Measurements from ENCODE around the gene PPHLN1. TPM values are rescaled to one million over a fixed set of nuclear protein-coding genes. Genes with fewer than 3 reads are reported as not detected.
"Not testable (repeated sequence)": the region's sequence is repeated elsewhere in the genome, so short reads cannot be mapped to it uniquely, and the experiment has no call there.

The PPHLN1 gene
- total RNA-seq, 1 donor from 2014 or later, result 122 TPM

DNA sequence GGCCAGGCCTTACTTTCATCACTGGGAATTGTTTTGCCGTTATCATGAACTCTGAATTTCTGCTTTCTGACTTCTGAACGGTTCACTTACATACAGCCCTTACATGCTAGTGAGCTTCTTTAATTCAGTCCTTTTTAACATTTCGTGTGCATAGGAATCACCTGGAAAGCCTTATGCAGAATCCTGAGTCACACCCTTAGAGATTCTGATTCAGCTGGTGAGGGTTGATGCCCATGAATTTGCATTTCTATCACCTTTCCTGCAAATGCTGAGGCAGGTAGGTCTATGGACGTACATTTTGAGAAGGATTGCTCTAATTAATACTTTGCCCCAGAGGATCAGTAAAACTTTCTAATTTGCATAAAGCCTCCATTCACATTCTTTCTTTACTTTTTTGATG lies 44.0 kb downstream of the PPHLN1 start:
- DNase-seq (ENCODE audit: low spot score), result no peak

DNA sequence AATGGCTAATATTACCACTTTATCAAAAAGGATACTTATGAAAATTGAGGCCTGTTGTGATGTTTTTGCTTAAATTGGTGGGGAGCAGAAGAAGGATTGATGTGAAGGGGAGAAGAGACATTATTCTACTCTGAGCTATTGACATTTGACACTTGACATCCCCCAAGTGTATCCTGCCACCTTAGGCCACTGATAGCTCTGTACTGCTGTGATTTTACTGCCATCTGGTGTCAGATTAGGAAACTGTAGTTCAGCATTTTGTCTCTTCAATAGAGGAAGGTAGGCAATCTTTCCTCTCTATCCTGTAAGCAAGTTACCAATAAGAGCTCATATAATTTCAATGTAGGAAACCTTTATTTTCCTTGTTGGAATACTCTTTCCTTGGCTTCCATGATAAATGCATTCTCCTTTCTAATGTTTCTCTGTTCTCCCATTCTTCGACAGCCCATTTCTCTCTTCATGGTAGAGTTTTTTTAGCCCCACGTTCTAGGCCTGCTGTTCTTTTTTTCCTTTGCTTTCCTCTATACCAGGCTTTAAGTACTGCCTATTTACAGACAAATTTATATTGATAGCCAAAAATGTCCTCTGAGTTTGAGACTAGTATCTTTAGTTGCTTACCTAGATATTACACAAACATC lies 46.3 kb downstream of the PPHLN1 start:
- peak; percentile 55 for DNase-seq (ENCODE audit: low spot score)

DNA sequence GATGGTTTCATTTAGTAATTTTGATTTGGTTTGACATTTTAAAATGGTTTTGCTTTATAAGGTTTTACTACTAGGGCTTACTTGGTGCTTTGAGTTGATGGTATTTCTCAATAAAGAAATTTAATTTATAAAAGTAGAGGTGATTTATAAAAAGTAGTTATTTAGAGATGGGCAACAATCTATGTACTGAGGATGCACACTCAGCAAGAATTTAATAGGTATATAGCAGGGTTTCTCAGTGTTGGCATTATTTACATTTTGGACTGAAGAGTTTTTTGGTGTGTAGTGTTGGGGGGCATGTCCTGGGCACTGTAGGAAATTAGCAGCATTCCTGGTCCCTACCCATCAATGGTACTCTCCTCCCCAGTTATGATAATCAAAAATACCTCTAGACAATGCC lies 47.7 kb downstream of the PPHLN1 start:
- no peak for DNase-seq (ENCODE audit: low spot score)

DNA sequence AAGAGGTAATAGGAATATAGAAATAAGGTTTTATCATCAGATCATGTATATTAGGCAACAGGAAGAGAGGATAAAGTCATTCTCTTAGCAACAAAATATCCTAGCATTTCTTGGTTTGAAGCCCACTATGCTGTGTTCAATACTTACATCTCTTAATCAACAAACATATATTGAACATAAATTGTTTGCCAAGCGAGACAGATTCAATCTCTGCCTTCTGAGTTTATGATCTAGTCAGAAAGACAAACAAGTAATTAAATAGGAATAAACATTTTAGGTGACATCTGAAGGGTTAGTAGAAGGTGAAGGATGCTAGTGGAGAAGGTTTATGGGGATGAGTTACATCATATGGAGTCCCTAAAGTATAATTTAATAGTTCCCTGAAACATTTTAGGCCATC lies 54.8 kb downstream of the PPHLN1 start:
- no peak for DNase-seq (ENCODE audit: low spot score)

DNA sequence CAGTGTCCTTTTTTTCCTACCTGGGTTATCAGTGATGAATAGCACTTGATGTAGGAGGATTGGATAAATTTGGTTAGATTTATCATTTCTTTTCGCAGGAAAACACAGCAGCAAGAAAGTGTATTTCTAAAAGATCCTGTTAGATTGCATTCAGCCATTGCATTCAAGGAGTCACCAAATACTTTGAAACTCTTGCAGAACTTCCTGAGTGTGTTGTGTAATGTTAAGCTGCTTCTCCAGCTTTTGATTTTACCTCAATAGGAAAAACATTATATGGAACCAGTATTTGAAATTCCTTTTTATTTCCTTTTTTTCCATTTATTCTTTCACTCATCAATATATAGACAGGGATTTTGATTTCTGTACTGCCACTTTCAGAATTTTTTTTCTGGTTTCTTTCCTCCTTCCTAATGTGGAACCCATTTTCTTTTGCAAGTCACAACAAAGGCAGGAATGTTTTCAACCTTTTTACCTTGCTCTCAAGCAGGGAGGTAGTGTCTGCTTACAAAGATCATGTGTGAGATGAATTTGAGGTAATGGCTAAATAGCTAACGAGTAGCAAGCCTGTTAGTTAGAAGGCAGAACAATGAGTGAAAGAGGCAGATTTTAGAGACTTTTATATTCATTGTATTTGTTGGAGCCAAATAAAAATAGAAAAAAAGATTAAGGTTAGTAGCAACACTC lies 56.2 kb downstream of the PPHLN1 start:
- DNase-seq (ENCODE audit: low spot score), result peak; percentile 19

DNA sequence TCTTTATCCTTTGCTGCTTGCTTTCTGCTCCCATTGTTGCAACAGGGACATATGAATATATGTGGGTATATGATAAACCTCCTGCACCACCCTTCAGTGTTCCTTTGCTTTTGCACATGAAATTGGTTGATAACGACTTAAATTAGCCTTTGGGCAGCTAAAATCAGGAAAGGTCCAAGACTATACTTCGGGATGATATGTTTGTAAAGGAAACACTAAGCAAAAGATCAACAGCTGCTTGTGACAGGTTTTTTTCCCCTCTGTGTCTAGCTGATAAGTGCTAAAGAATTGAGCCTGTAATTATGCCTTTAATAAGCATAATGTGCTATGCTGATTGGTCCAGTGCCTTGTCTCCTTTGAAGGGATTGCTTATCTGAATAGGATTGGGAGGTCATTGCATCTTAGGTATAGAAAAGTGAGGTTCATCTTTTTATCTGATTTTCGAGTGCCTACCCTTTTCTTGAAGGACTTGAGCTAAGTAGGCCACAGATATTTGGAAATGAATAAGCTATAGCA lies 59.4 kb downstream of the PPHLN1 start:
- DNase-seq (ENCODE audit: low spot score), result no peak

DNA sequence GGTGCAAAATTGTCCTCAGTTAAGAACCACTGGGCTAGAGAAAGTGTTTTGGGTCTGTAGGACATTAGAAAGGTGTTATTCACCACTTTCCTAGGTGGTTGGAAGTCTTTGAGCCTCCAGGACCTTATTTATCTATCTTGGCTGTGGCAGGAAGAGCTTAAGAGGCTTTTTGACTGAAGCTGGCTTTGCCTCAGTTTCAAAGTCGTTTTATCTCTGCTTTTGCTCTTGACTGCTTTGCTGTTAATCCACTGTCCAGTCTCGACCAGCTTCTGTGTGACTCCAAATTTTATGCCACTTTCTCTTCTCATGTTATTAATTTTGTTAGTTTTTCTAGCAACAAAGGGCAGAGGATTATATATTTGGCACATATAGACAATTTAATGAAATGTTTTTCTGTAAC lies 60.3 kb downstream of the PPHLN1 start:
- DNase-seq (ENCODE audit: low spot score), result peak; percentile 64

DNA sequence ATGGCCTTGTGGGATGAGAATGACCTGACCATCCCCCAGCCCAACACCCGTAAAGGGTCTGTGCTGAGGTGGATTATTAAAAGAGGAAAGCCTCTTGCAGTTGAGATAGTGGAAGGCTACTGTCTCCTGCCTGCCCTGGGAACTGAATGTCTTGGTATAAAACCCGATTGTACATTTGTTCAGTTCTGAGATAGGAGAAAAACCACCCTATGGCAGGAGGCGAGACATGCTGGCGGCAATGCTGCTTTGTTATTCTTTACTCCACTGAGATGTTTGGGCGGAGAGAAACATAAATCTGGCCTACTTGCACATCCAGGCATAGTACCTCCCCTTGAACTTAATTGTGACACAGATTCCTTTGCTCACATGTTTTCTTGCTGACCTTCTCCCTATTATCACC lies 62.1 kb downstream of the PPHLN1 start:
- not testable (repeated sequence) for DNase-seq (ENCODE audit: low spot score)

DNA sequence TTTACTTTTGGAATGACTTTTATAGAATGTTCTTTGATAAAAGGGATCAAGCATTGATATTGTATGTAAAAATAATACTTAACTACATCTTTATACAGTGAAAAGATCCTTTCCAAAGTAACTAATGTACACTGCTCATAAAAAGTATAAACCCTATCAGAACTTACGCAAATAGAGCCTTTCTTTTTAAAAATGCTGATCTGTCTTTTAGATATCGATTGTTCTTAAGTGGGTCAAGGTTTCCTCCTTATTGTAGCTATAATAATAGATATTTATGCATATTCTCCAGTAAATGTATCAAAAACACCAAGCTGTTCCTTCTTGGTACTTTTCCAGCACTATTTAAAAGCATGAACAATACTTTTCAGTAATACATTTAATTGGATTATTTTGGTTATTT lies 68.5 kb downstream of the PPHLN1 start:
- DNase-seq (ENCODE audit: low spot score), result no peak

DNA sequence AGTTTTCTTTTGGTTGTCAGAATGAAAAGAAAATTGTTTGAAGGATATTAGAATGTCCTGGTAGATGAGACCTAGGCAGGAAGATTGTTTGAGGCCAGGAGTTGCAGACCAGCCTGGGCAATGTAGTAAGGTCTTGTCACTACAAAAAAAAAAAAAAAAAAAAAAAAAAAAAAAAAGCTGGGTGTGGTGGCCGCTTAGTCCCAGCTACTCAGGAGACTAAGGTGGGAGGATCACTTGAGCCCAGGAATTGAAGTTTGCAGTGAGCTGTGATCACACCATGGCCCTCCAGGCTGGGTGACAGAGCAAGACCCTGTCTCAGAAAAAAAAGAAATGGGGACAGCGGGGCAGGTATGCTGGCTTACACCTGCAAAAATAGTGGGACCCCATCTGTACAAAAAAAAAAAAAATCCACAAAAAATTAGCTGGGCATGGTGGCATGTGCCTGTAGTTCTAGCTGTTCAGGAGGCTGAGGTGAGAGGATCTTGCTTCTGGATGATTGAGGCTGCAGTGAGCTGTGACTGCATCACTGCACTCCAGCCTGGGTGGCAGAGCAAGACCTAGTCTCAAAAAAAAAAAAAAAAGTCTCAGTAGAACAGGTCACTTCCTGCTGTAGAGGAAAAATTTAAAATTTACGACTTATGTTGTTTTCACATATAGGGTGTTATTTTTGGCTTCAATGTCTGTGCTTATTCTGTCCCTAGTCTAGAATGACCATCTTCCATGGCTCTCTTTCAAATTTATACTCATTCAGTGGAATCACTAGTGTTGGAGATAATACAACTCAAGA lies 70.7 kb downstream of the PPHLN1 start:
- no peak for DNase-seq (ENCODE audit: low spot score)

DNA sequence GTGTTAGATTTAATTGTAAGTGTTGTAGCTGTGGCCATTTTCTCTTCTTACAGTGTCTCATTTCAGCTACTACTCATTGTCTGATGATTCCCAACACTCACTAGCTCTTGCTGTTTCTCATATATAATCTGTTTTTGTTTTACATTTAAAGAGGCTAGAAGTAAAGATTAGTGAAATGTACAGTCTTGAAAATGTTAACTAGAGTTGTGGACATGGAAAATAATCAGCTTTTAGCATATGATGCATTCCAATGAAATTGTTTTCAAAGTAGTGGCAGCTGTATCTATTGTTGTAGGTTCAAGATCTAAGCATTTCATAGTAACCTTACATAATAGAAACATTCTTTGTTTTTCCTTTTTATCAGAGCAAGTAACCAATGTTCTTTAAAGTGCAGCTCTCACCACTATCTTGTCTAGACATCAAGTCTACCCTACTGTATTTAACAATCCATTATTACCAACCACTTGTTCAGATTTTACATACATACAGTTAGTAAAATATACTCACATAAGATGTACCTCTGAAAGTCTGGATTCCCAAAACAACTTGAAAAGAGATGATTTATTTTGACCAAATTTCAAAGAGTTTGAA lies 76.9 kb downstream of the PPHLN1 start:
- DNase-seq (ENCODE audit: low spot score), result peak; percentile 4

DNA sequence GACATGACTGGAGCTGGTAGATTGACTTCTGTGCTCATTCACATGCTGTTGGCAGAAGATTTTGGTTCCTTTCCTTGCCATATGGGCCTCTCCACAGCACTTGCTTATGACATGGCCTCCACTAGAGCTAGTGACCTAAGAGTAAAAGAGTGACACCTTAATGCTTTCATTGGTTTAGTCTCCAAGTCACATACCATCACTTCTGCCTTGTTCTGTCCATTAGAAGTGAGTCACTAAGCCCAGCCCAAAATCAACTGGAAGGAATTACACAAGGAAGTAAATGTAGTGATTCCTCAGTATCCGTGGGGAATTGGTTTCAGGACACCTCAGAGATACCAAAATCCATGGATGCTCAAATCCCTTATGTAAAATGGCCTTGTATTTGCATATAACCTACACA lies 81.3 kb downstream of the PPHLN1 start:
- DNase-seq (ENCODE audit: low spot score), result no peak

DNA sequence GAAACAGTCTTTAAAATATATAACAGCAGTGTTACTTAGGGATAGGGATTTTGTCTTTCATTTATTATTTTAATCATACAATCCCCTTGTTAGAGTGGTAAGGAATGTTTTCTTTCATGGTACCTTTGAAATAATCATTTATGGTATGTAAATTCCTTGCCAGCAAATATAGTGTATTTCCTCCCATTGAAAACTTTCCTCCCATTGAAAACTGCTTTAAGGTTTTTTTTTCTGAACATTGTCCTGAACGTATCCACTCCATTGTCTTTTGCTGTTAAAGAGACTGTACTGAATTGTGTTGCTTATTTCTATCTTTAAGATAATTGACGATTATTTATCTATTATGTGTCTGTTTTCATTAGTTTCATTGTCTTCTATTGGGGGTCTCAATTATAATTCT lies 83.5 kb downstream of the PPHLN1 start:
- no peak for DNase-seq (ENCODE audit: low spot score)

DNA sequence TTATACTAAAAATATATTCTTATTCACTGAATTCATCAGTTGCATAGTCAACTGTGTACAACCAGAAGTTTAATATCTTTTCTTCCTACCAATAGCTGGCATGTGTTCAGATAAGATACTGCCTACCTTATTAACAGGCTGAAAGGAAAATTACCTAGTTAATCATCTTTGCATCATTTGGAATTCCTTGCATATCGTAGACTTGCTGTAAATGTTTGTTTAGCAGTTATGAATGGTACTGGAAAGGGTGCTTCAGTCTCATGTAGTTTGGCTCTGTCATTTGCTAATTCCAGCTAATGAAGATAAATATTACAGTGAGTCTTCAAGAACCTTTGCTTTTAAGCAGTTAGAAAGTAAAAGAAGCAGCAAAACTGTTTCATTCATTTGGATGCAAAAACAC lies 84.4 kb downstream of the PPHLN1 start:
- no peak for DNase-seq (ENCODE audit: low spot score)

DNA sequence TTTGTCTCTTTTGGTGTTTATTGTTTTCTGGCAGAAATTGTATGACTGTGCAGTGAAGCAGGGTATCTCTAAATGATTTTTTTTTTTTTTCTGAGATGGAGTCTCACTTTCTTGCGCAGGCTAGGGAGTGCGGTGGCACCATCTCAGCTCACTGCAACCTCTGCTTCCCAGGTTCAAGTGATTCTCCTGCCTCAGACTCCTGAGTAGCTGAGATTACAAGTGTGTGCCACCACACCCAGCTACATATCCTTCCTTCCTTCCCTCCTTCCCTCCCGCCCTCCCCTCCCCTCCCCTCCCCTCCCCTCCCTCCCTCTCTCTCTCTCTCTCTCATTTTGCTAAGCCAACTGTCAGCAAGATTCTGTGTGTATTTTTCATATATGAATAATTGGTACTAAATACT lies 94.4 kb downstream of the PPHLN1 start:
- DNase-seq (ENCODE audit: low spot score), result no peak

DNA sequence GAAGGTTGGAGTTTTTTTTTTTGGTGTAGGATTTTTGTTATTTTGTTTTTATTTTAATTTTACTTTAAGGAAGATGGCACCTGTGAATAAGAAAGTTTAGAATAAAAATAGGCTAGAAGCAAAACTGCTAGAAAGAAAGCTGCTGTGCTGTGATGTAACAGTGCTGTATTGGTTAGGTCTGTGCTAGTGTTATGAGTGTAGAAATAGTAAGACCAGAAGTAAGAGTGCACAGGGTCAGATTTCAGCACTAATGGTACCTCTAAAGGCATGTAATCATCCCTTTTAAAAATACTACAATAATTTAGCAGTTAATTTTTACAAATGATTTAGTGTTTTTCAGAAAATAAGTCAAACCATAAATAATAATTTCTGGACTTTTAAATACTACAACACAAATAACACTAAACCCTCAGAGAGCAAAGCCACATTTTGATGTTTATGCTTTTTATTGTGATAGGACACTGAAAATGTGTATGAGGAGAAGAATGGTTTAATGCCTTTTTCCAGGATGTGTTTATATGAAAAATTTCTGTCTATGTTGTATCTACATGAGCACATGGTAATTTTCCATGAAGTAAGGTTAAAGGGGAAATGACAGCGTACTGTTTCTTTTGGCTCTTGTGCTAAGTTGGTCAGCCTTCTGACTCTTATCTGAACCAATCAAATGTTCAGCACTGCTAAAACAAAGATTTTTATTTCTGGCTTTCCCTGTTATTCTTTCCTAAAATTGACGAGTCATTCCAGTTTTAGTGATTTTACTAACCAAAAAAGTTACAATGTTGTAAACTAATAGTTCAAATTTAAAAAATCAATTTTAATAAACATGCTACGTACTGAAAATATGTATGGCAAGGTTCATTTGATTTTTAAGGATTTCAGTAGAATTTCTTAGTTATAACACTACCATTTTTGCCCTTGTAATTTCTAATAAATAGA lies 96.1 kb downstream of the PPHLN1 start:
- peak; percentile 47 for DNase-seq (ENCODE audit: low spot score)

DNA sequence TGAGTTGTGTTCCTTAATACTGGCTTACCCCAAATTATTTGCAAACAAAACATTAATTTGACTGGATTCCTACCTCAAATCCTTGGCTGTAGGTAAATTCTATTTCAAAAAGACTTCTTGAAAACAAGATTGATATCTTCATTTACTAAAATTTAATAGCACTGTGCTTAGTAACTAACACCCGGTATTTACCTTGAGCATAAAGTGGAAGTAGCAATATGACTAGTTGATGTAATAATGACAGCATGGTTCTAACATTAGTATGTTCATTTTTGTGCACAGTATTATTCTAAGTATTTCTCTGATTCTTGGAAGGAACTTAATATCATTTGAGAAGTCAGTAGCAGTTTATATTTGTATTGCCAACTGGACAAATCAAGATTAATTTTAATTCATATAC lies 96.8 kb downstream of the PPHLN1 start:
- DNase-seq (ENCODE audit: low spot score), result no peak

DNA sequence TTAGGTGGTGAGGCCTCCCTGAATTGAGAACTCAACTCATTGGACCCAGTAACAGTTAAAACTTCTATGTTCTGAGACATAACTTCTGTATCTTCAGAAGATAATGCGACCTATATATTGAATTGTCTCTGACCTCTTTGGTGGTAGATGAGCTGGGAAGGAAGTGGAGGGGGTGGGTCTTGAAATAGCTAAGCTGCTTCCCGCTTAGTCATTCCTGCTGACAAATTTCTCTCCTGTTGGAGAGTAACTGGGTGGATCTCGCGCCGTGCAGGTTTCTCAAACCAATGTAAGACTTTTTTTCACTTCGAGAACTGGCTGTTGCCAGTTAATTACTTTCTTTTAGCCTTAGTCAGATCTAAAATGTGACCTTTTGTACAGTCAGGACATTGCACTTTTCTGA lies 100.8 kb downstream of the PPHLN1 start:
- DNase-seq (ENCODE audit: low spot score), result no peak

DNA sequence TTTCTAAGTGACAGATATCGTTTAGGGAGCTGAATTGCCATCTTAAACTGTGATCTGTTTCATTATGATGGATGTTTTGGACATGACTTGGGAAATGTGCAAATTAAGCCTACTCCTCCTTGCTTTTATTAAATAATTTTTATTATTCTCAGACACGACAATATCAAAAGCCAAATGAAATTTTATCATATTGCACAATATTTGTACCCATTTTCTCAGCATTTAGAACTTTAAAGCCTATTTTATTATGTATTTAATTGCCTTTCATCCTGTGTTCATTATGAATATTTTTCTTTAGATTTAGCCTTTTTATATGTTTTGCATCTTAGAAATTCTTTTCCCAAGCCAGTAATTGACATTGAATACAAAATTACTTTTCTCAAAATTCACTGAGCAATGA lies 102.9 kb downstream of the PPHLN1 start:
- no peak for DNase-seq (ENCODE audit: low spot score)

DNA sequence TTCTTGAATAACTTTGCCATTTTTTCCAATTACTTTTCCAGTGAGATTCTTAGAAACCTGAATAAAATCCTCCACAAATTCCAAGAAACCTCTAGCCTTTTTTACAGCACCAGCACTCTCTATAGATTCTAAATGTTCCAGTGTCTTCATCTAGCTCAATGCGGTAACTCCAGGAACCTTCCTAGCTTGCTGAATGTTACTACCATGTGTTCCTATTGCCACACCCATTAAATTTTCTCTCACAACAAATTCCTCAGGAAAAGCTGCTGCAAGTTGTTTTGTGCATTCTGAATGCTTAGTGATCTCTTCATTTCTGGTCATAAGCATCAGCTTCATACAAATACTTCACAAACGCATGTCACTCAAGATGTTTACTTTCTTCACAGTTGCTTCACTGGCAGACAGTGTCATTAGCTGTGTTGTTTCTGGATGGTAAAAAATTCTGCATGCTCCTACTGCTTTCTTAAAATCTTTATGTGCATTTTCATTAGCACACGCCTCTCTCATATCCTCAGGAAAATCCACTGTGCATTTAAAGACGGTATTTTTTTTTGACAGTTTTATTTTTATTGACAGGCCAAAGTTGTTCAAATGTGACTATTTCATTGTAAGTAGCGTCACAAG lies 106.7 kb downstream of the PPHLN1 start:
- no peak for DNase-seq (ENCODE audit: low spot score)

DNA sequence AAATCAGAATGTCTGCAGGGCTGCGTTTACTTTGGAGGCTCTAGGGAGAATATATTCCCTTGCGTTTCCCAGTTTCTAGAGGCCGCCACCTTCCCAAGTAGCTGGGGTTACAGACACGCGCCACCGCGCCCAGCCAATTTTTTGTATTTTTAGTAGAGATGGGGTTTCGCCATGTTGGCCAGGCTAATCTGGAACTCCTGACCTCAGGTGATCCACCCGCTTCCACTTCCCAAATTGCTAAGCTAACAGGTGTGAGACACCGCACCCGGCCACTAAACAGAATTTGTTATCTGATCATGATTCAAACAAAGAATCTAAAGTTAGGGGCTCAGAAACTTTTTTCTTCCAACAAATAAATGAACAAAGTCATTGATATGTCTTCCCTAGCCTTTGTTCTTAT lies 114.6 kb downstream of the PPHLN1 start:
- no peak for DNase-seq (ENCODE audit: low spot score)

Data from umbilical cord (tissue), 2 donors.